Mucosa of descending colon (tissue), 3 donors: ENCODE data around the gene ROGDI. TPM values are rescaled to one million over a fixed set of nuclear protein-coding genes. Genes with fewer than 3 reads are reported as not detected.

Experiments
- ATAC-seq: fragments of 200-7000 bp; cut with Tn5 transposase; one replicate; pipeline ENCODE4 v1.9.1; 2020; ENCODE audit warnings: mild to moderate bottlenecking, moderate library complexity
- DNase-seq, 3 donors: peaks; one replicate each; pipeline ENCODE4 v3.0.0-alpha.2; 2020
- H3K36me3 ChIP-seq: fragments of 200-600 bp; one replicate; pipeline ENCODE4 v1.8.0; 2021; ENCODE audit warnings: low read depth, mild to moderate bottlenecking
- H3K4me1 ChIP-seq: fragments of 200-600 bp; one replicate; pipeline ENCODE4 v1.8.0; 2021; ENCODE audit warnings: low read depth, mild to moderate bottlenecking
- H3K4me3 ChIP-seq: fragments of 200-600 bp; one replicate; pipeline ENCODE4 v1.8.0; 2021; ENCODE audit warnings: mild to moderate bottlenecking
- H3K9me3 ChIP-seq: fragments of 200-600 bp; one replicate; pipeline ENCODE4 v1.8.0; 2021; ENCODE audit warnings: mild to moderate bottlenecking
- CTCF ChIP-seq: fragments of 200-600 bp; IDR thresholded peaks from one replicate; pipeline ENCODE4 v1.8.0; 2022; ENCODE audit warnings: antibody characterized with exemption, mild to moderate bottlenecking
- intact Hi-C, 2 donors: fragments of 100-400 bp; cut with DNase I in 1 of 2; cut with micrococcal nuclease in 1 of 2; formaldehyde crosslinking; loops; one replicate each; pipeline versions ENCODE4 v1.11.0 to v1.11.1; 2022; cut with DNase I, micrococcal nuclease
- total RNA-seq, 3 donors: library from RNA; stranded (reverse); fragmentation: NEBNext Ultra II Directional in 2 of 3; extraction: Animal tissue kit (Norgen Biotek cat#: 25700) in 2 of 3; gene quantifications; one replicate each; pipeline versions ENCODE4 v1.2.1 to v1.2.4, GENCODE V29; 2021 to 2023
- donor health status: DM: no; HTN: no; CAD: no; lungs with moderate emphysema.
- donor health status: DM: no; HTN: no; CAD: no.
- donor health status: DM: no; HTN: yes; CAD: no.

ROGDI gene
- total RNA-seq, 3 donors from 2014 or later = 18.5 to 40.6 (median 31.7) TPM

GRCh38 chr16:4813251-4814003 is 11.0 kb upstream of the ROGDI start:
- DNase-seq = no peak
- no peaks in the 10 kb centered on the region for H3K9me3 ChIP-seq
- no peaks in the 10 kb centered on the region for H3K36me3 ChIP-seq
- no peak for ATAC-seq
- H3K4me1 ChIP-seq = no peaks in the 10 kb centered on the region
- no peak overlapping the region for H3K4me3 ChIP-seq
- intact Hi-C loops = no loop called here
- no peak for TF ChIP-seq CTCF

- H3K36me3 ChIP-seq = no peaks in the 10 kb centered on the region
- no peak for TF ChIP-seq CTCF
- ATAC-seq (no peak), DNase-seq (no peak)
- H3K4me1 ChIP-seq = no peaks in the 10 kb centered on the region
- H3K4me3 ChIP-seq = no peak overlapping the region
- intact Hi-C loops = no loop called here
- no peaks in the 10 kb centered on the region for H3K9me3 ChIP-seq
Measured at GRCh38 chr16:4811773-4812172, 9.3 kb upstream of the ROGDI start.

GRCh38 chr16:4811242-4811641 is 8.8 kb upstream of the ROGDI start:
- no peaks in the 10 kb centered on the region for H3K9me3 ChIP-seq
- H3K4me1 ChIP-seq = no peaks in the 10 kb centered on the region
- intact Hi-C loops = no loop called here
- DNase-seq (no peak), ATAC-seq (no peak)
- no peak for TF ChIP-seq CTCF
- H3K36me3 ChIP-seq = no peaks in the 10 kb centered on the region
- no peak overlapping the region for H3K4me3 ChIP-seq

- peaks cover 12% of the 10 kb centered on the region for H3K4me1 ChIP-seq
- intact Hi-C loops = no loop called here
- no peak overlapping the region for H3K4me3 ChIP-seq
- ATAC-seq = no peak
- DNase-seq = no peak
- H3K9me3 ChIP-seq = no peaks in the 10 kb centered on the region
- H3K36me3 ChIP-seq = no peaks in the 10 kb centered on the region
- no peak for TF ChIP-seq CTCF
Measured at GRCh38 chr16:4806280-4806679, 3.8 kb upstream of the ROGDI start.

GRCh38 chr16:4805231-4805630 is 2.8 kb upstream of the ROGDI start:
- no peaks in the 10 kb centered on the region for H3K36me3 ChIP-seq
- no peak for TF ChIP-seq CTCF
- intact Hi-C loops = no loop called here
- DNase-seq (no peak), ATAC-seq (no peak)
- peaks cover 19% of the 10 kb centered on the region for H3K4me1 ChIP-seq
- no peak overlapping the region for H3K4me3 ChIP-seq
- no peaks in the 10 kb centered on the region for H3K9me3 ChIP-seq
